Subcutaneous adipose tissue (tissue), 4 donors: Measurements from ENCODE around the gene F11R. TPM values are rescaled to one million over a fixed set of nuclear protein-coding genes. Genes with fewer than 3 reads are reported as not detected.

Source experiments
- CTCF ChIP-seq: fragments of 450-650 bp; IDR thresholded peaks from one replicate; pipeline ENCODE4 v1.5.1; 2016; ENCODE audit warnings: low read depth, mild to moderate bottlenecking, control low read depth, antibody characterized with exemption, moderate library complexity
- total RNA-seq, 4 donors: library from RNA; depleted of rRNA; stranded (reverse); fragments of >200 nt; gene quantifications; one replicate each; pipeline ENCODE4 v1.1.0, GENCODE V29; 2016

Gene F11R
- total RNA-seq, 4 donors from 2014 or later, result 38.6 to 133 (median 51.5) TPM

DNA sequence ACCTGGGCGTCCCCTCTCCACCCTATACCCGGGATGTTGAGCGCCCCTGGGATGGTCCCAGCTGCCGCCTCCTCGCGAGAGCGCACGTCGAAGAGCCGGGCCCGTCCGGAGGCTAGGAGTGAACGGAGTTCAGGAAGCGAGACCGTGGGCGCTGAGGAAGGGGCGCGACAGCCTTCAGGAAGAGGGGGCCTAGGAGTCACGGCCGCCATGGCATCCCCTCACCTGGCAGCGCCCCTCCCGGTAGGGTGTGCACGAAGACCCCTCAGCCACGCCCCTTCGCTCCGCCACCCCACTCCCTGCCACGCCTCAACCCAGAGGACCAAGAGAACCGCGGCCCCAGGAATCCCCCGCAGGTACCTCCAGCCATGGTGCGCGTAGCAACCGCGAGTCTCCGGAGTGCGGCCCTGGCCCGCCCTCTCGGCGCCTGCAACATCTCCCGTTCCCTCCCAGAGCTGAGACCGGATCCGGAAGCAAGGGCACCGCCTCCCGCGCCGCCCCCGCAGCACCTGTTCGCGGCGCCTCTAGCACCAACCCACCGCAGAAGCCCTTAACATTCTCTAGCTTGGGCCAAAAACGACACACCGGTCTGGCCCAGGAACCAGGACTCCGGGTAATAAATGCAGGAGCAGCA, 17.7 kb upstream of the F11R start, which contains the start of gene TSTD1:
Gene TSTD1, minus strand, starts transcription at position 442 of the 631 bp plus-strand sequence. Its CDS starts 75 bp downstream, at position 367.
- no peak for TF ChIP-seq CTCF

- TF ChIP-seq CTCF, result no peak
These were observed 16.9 kb upstream of the F11R start for GRCh38 chr1:161037661-161038522.

- TF ChIP-seq CTCF, result no peak
These were observed 12.8 kb upstream of the F11R start for GRCh38 chr1:161033751-161034150.

- TF ChIP-seq CTCF, result no peak
These were observed 11.5 kb upstream of the F11R start for GRCh38 chr1:161032409-161032808.

DNA sequence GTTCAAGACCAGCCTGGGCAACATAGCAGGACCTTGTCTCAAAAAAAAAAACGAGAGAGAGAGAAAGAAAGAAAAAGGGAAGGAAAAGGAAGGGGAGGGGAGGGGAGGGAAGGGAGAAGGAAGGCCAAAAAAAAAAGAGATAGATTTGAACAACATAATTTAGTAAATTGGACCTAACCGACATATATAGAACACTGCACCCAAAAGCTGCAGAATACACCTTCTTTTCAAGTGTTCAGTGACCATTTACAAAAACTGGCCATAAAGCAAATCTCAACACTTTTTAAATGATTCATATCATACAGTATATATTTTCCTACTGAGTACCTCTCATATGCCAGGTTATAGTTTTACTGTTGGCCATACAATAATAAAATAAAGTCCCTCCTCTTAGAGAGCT, 10.9 kb upstream of the F11R start:
- TF ChIP-seq CTCF, result no peak

GRCh38 chr1:161021970-161022353, 1.0 kb upstream of the F11R start:
- TF ChIP-seq CTCF, result no peak
